Caki2 (cell line): ENCODE data around the gene ZNF556. TPM values are rescaled to one million over a fixed set of nuclear protein-coding genes. Genes with fewer than 3 reads are reported as not detected.
"Not testable (repeated sequence)": the region's sequence is repeated elsewhere in the genome, so short reads cannot be mapped to it uniquely, and the experiment has no call there.

Experiments used
- DNase-seq: peaks from one replicate; pipeline ENCODE4 v3.0.0-alpha.2; 2015; ENCODE audit warnings: low read depth
- in situ Hi-C: cut with HindIII; loops from 2 replicates; pipeline ENCODE4 v1.10.0; 2016; ENCODE audit warnings: low sequenced_read_pairs, low pct_unique_long_range_greater_than_20kb, mixed read lengths
- total RNA-seq: library from RNA; depleted of rRNA; stranded (reverse); fragments of >200 nt; shearing (Covaris generic); gene quantifications from 2 replicates; pipeline ENCODE4 v1.2.3, GENCODE V29; 2014; ENCODE audit warnings: low replicate concordance

ZNF556 gene
- total RNA-seq, 1 experiment from 2014 or later, result 0.20 TPM

GRCh38 chr19:2850256-2850925, 16.7 kb upstream of the ZNF556 start:
- in situ Hi-C loops, result no loop called here
- no peak for DNase-seq

GRCh38 chr19:2852598-2852997, 14.5 kb upstream of the ZNF556 start:
- in situ Hi-C loops, result no loop called here
- DNase-seq, result no peak

DNA sequence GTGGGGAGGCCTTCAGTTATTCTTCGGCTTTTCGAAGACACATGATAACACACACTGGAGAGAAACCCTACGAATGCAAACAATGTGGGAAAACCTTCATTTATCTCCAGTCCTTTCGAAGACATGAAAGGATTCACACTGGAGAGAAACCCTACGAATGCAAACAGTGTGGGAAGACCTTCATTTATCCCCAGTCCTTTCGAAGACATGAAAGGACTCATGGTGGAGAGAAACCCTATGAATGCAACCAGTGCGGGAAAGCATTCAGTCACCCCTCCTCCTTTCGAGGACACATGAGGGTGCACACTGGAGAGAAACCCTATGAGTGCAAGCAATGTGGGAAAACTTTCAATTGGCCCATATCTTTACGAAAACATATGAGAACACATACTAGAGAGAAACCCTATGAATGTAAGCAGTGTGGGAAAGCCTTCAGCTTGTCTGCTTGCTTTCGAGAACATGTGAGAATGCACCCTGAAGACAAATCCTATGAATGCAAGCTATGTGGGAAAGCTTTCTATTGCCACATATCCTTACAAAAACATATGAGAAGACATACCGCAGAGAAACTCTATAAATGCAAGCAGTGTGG, 14.0 kb upstream of the ZNF556 start:
- DNase-seq, result no peak
- in situ Hi-C loops, result no loop called here

- in situ Hi-C loops, result no loop called here
- DNase-seq, result no peak
These were observed 12.3 kb upstream of the ZNF556 start for GRCh38 chr19:2854849-2855248.

GRCh38 chr19:2856457-2857050, 10.6 kb upstream of the ZNF556 start:
- in situ Hi-C loops, result no loop called here
- DNase-seq, result no peak

- no peak for DNase-seq
- in situ Hi-C loops, result no loop called here
These were observed 8.3 kb upstream of the ZNF556 start for GRCh38 chr19:2858864-2859263.

GRCh38 chr19:2863816-2864215, 3.3 kb upstream of the ZNF556 start:
- in situ Hi-C loops, result no loop called here
- no peak for DNase-seq

GRCh38 chr19:2865334-2866100, 1.6 kb upstream of the ZNF556 start:
- in situ Hi-C loops, result no loop called here
- DNase-seq, result no peak

GRCh38 chr19:2866495-2867024, 575 bp upstream of the ZNF556 start:
- no peak for DNase-seq
- in situ Hi-C loops, result no loop called here

GRCh38 chr19:2869618-2870017, 2.5 kb downstream of the ZNF556 start:
- no peak for DNase-seq
- in situ Hi-C loops, result no loop called here

GRCh38 chr19:2872175-2872574, 5.0 kb downstream of the ZNF556 start:
- in situ Hi-C loops, DNase-seq: not testable (repeated sequence)

DNA sequence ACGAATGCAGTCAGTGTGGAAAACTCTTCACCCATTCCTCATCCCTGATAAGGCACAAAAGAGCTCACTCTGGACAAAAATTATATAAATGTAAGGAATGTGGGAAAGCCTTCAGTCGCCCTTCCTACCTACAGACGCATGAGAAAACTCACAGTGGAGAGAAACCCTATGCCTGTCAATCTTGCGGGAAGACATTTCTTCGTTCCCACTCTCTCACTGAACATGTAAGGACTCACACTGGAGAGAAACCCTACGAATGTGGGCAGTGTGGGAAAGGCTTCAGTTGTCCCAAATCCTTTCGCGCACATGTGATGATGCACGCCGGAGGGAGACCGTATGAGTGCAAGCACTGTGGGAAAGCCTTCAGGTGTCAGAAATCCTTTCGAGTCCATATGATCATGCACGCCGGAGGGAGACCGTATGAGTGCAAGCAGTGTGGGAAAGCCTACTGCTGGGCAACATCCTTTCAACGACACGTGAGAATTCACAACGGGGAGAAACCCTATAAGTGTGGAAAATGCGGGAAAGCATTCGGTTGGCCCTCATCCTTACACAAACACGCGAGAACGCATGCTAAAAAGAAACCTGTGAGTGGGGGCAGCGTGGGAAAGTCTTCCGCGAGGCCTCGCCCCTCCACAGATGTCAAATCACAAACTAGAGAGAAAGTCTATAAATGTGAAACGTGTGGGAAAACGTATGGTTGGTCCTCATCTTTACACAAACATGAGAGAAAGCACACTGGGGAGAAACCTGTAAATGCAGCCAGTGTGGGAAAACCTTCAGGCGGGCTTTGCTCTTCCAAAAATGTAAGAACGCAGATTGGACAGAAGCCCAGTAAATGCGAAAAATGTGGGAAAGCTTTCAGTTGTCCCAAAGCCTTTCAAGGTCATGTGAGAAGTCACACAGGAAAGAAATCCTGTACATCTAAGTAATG, 10.5 kb downstream of the ZNF556 start:
- DNase-seq, result no peak
- in situ Hi-C loops, result no loop called here

GRCh38 chr19:2883686-2884439, 16.7 kb downstream of the ZNF556 start:
- DNase-seq, result no peak
- in situ Hi-C loops, result no loop called here

DNA sequence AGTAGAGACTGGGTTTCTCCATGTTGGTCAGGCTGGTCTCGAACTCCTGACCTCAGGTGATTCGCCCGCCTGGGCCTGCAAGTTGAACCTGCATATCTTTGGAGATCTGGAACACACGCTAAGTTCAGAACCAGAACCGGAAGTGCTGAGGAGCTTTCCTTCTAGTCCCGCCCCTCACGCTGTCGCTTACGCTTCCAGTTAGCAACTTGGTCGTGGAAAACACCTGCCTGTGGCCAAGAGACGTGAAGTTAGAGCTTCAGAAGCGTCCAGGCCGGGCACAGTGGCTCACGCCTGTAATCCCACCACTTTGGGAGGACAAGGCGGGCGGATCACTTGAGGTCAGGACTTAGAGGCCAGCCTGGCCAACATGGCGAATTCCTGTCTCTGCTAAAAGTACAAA, 18.6 kb downstream of the ZNF556 start:
- no peak for DNase-seq
- in situ Hi-C loops, result no loop called here

DNA sequence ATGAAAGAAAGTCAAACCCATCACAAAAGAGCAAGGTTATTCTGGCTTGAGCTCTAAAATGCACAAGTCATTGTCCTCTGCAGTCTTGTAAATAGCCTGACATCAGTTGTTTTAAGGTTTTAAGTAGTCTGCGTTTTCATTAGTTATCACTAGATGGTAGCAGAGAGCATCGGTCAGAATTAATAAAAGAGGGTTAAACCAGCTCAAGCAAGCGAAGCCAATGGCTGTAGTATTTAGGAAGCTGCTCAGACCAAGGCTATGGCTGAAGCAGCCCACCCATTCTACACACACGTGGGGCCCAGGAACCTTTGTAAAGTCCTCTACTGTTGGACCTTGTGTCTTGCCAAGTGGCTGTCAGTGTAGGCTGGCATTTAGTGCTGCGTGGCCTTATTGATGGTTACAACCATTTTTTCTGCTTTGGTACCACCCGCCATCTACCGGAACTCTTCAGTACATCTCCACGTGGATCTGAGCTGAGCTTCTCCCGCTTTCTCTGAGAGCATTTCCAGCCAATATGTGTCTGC, 20.3 kb downstream of the ZNF556 start:
- peak; percentile 44 for DNase-seq
- in situ Hi-C loops, result no loop called here

DNA sequence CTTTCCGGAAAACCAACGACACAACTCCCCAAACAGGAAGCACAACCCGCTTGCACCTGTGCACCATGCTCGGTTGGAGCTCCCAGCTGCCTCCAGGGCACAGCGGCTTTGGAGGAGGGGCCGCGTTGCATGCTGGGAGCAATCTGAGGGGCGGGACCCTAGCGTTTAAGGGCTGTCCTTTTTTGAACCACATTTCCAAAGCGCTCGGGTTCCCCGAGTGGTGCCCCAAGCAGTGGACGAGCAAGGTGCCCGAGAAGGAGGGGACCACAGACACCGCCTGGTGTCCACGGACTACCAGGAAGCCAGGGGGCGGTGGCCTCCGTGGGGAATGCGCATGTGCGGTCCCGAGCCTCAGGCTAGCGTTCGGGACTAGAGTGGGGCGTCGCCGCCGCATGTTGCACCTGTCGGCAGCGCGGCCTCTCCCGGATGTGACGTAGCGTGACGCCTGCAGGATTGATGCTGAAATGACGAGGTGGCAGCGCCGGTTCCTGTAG, 21.6 kb downstream of the ZNF556 start:
- no peak for DNase-seq
- in situ Hi-C loops, result no loop called here

DNA sequence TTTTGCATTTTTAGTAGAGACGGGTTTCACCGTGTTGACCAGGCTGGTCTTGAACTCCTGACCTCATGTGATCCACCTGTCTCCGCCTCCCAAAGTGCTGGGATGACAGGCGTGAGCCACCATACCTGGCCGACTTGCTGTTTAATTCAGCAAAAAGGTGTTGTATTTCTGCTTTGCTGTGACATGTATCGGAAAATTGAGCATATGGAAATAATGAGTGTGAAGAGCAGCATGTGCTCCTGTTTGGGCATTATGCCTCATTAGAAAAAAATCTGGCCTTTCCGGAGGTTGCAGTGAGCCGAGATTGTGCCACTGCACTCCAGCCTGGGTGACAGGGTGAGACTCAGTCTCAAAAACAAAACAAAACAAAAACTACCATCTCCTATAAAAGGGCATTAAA, 23.4 kb downstream of the ZNF556 start:
- DNase-seq, in situ Hi-C loops: not testable (repeated sequence)
